Small intestine (tissue), 7 donors: ENCODE measurements around the gene RBPMS2. TPM values are rescaled to one million over a fixed set of nuclear protein-coding genes. Genes with fewer than 3 reads are reported as not detected.

ENCODE experiments used
- DNase-seq, 2 donors: peaks; one replicate each; pipeline versions ENCODE4 v3.0.0 to v3.0.0-alpha.2; 2013
- FAIRE-seq: peaks from 2 replicates; lab custom pipeline; 2012; peaks lifted over from hg19 to GRCh38; lab: Jason Lieb, UNC
- H3K27ac ChIP-seq, 3 donors: one replicate each; pipeline ENCODE4 v1.5.1; 2013; ENCODE audit warnings: low read length in 2 of 3, mild to moderate bottlenecking in 2 of 3, control low read depth in 1 of 3, inconsistent platforms in 1 of 3, low read depth in 1 of 3, moderate library complexity in 1 of 3
- H3K27me3 ChIP-seq, 3 donors: one replicate each; pipeline ENCODE4 v1.6.1; 2013; ENCODE audit warnings: low read length in 3 of 3, inconsistent platforms in 1 of 3; ENCODE audit not compliant: control insufficient read depth in 3 of 3, insufficient read depth in 3 of 3
- H3K36me3 ChIP-seq, 3 donors: one replicate each; pipeline ENCODE4 v1.6.1; 2013; ENCODE audit warnings: low read length in 3 of 3, inconsistent platforms in 1 of 3, low read depth in 1 of 3, mild to moderate bottlenecking in 1 of 3, moderate library complexity in 1 of 3; ENCODE audit not compliant: control insufficient read depth in 3 of 3, insufficient read depth in 2 of 3
- H3K4me1 ChIP-seq, 3 donors: one replicate each; pipeline ENCODE4 v1.6.1; 2013; ENCODE audit warnings: low read length in 2 of 3, inconsistent platforms in 1 of 3, low read depth in 1 of 3, mild to moderate bottlenecking in 1 of 3, moderate library complexity in 1 of 3; ENCODE audit not compliant: control insufficient read depth in 3 of 3, insufficient read depth in 2 of 3
- H3K4me3 ChIP-seq, 3 donors: one replicate each; pipeline ENCODE4 v1.5.1; 2013; ENCODE audit warnings: low read length in 3 of 3, control low read depth in 1 of 3, inconsistent platforms in 1 of 3, low read depth in 1 of 3, mild to moderate bottlenecking in 1 of 3, moderate library complexity in 1 of 3
- H3K9me3 ChIP-seq, 2 donors: one replicate each; pipeline ENCODE4 v1.6.1; 2013; ENCODE audit warnings: low read depth in 1 of 2, low read length in 1 of 2; ENCODE audit not compliant: control insufficient read depth in 2 of 2, insufficient read depth in 1 of 2
- WGBS, 3 donors: extraction: QIAGEN DNeasy Blood & Tissue Kit; methylation state at CpG; one replicate each; pipeline ENCODE4 v1.1.7; 2013; 5-methylcytosine and 5-hydroxymethylcytosine counted together
- polyA plus RNA-seq, 4 donors: library from polyadenylated mRNA; stranded (reverse) in 3 of 4; unstranded in 1 of 4; fragments of 200-250 nt in 3 of 4; fragments of 120-200 nt in 1 of 4; gene quantifications; one replicate each; pipeline versions ENCODE4 v1.2.1 to v1.2.3, GENCODE V29; 2013
- donor health status: healthy with polysubstance abuse.
- donor health status: control.
- donor health status: control.
- donor health status: Bipolar disorder and iron deficiency.
- donor health status: healthy.

The RBPMS2 gene
- polyA plus RNA-seq, 4 donors, result 1.6 to 5.1 (median 4.1) TPM; not detected in 1

- WGBS, 3 donors, result 24 to 69% (median 57%) methylated on average over 2 of the region's 2 CpGs
- no peak for DNase-seq
- no peak for FAIRE-seq
- peaks cover 2 to 30% (median 5%) of the 10 kb centered on the region in 3 donors for H3K27me3 ChIP-seq
- H3K27ac ChIP-seq, result no peak overlapping the region
- H3K4me3 ChIP-seq, result no peak overlapping the region
- H3K4me1 ChIP-seq, result no peaks in the 10 kb centered on the region
- H3K9me3 ChIP-seq, result no peaks in the 10 kb centered on the region
- H3K36me3 ChIP-seq, result no peaks in the 10 kb centered on the region
These were observed 4.8 kb downstream of the RBPMS2 start for GRCh38 chr15:64770626-64771025.

- FAIRE-seq (no peak), DNase-seq (no peak)
- H3K9me3 ChIP-seq, result no peaks in the 10 kb centered on the region
- H3K36me3 ChIP-seq, result no peaks in the 10 kb centered on the region
- peaks cover 0 to 8% (median 0%) of the 10 kb centered on the region in 3 donors for H3K4me1 ChIP-seq
- no peak overlapping the region for H3K27ac ChIP-seq
- 81 to 90% (median 83%) methylated on average over 7 of the region's 7 CpGs for WGBS, 3 donors
- H3K27me3 ChIP-seq, result peaks cover 0 to 6% (median 0%) of the 10 kb centered on the region in 3 donors
- H3K4me3 ChIP-seq, result no peak overlapping the region
These were observed 8.2 kb downstream of the RBPMS2 start for GRCh38 chr15:64767203-64767602.

- DNase-seq (no peak), FAIRE-seq (no peak)
- peaks cover 0 to 5% (median 0%) of the 10 kb centered on the region in 3 donors for H3K27me3 ChIP-seq
- no peaks in the 10 kb centered on the region for H3K9me3 ChIP-seq
- WGBS, 3 donors, result 64 to 76% (median 71%) methylated on average over 8 of the region's 8 CpGs
- H3K4me3 ChIP-seq, result no peak overlapping the region
- H3K36me3 ChIP-seq, result no peaks in the 10 kb centered on the region
- no peak overlapping the region for H3K27ac ChIP-seq
- peaks cover 0 to 8% (median 0%) of the 10 kb centered on the region in 3 donors for H3K4me1 ChIP-seq
These were observed 9.3 kb downstream of the RBPMS2 start for GRCh38 chr15:64766058-64766457.

- Histone ChIP-seq H3K36me3 (no peaks in the 10 kb centered on the region), H3K4me1 (peaks cover 0 to 8% (median 0%) of the 10 kb centered on the region in 3 donors), H3K27ac (no peak overlapping the region), H3K4me3 (no peak overlapping the region), H3K27me3 (no peaks in the 10 kb centered on the region), H3K9me3 (no peaks in the 10 kb centered on the region)
- WGBS, 3 donors, result 40 to 63% (median 46%) methylated on average over 4 of the region's 4 CpGs
- DNase-seq, result no peak
- FAIRE-seq, result no peak
These were observed 11.5 kb downstream of the RBPMS2 start for GRCh38 chr15:64763874-64764273.

GRCh38 chr15:64763462-64763861 lies 11.9 kb downstream of the RBPMS2 start:
- Histone ChIP-seq H3K4me3 (no peak overlapping the region), H3K27me3 (no peaks in the 10 kb centered on the region), H3K9me3 (no peaks in the 10 kb centered on the region), H3K4me1 (peaks cover 0 to 8% (median 0%) of the 10 kb centered on the region in 3 donors), H3K36me3 (no peaks in the 10 kb centered on the region), H3K27ac (no peak overlapping the region)
- FAIRE-seq (no peak), DNase-seq (no peak)

- no peak for FAIRE-seq
- H3K4me1 ChIP-seq, result peaks cover 0 to 8% (median 0%) of the 10 kb centered on the region in 3 donors
- H3K27me3 ChIP-seq, result no peaks in the 10 kb centered on the region
- no peaks in the 10 kb centered on the region for H3K9me3 ChIP-seq
- no peak for DNase-seq
- WGBS, 3 donors, result 92 to 95% (median 94%) methylated on average over 8 of the region's 8 CpGs
- H3K4me3 ChIP-seq, result no peak overlapping the region
- no peak overlapping the region for H3K27ac ChIP-seq
- H3K36me3 ChIP-seq, result no peaks in the 10 kb centered on the region
These were observed 12.4 kb downstream of the RBPMS2 start for GRCh38 chr15:64763021-64763420.

- peaks cover 0 to 8% (median 0%) of the 10 kb centered on the region in 3 donors for H3K4me1 ChIP-seq
- no peaks in the 10 kb centered on the region for H3K27me3 ChIP-seq
- H3K27ac ChIP-seq, result peak overlapping the region in 1 of 3 donors; percentile 52
- H3K9me3 ChIP-seq, result no peaks in the 10 kb centered on the region
- WGBS, 3 donors, result 80 to 96% (median 93%) methylated on average over 8 of the region's 8 CpGs
- no peaks in the 10 kb centered on the region for H3K36me3 ChIP-seq
- no peak for FAIRE-seq
- DNase-seq, result no peak
- no peak overlapping the region for H3K4me3 ChIP-seq
These were observed 12.8 kb downstream of the RBPMS2 start for GRCh38 chr15:64762546-64762945.

- WGBS, 3 donors, result 70 to 81% (median 71%) methylated on average over 11 of the region's 11 CpGs
- no peak overlapping the region for H3K27ac ChIP-seq
These were observed 14.2 kb downstream of the RBPMS2 start for GRCh38 chr15:64761156-64761555.

GRCh38 chr15:64760056-64760455 lies 15.3 kb downstream of the RBPMS2 start:
- no peak overlapping the region for H3K27ac ChIP-seq
- H3K27me3 ChIP-seq, result no peaks in the 10 kb centered on the region
- no peak for FAIRE-seq
- H3K9me3 ChIP-seq, result no peaks in the 10 kb centered on the region
- no peaks in the 10 kb centered on the region for H3K36me3 ChIP-seq
- WGBS, 3 donors, result 82 to 86% (median 83%) methylated on average over 8 of the region's 8 CpGs
- H3K4me1 ChIP-seq, result peaks cover 0 to 8% (median 0%) of the 10 kb centered on the region in 3 donors
- H3K4me3 ChIP-seq, result no peak overlapping the region
- no peak for DNase-seq

More at GRCh38 chr15:64761156-64761555, 14.2 kb downstream of the RBPMS2 start:
- FAIRE-seq (no peak), DNase-seq (no peak)
- no peaks in the 10 kb centered on the region for H3K27me3 ChIP-seq
- peaks cover 0 to 8% (median 0%) of the 10 kb centered on the region in 3 donors for H3K4me1 ChIP-seq
- no peaks in the 10 kb centered on the region for H3K9me3 ChIP-seq
- no peak overlapping the region for H3K4me3 ChIP-seq
- H3K36me3 ChIP-seq, result no peaks in the 10 kb centered on the region
